Testis (tissue), 2 donors: ENCODE data around the gene MFSD6.

Source experiments
- CTCF ChIP-seq, 3 experiments: fragments of 450-650 bp in 2 of 3; fragments of 200-600 bp in 1 of 3; sonication (generic) in 1 of 3; IDR thresholded peaks; one replicate each; pipeline ENCODE4 v1.5.1; 2016 to 2019; ENCODE audit warnings: antibody characterized with exemption in 3 of 3, mild to moderate bottlenecking in 2 of 3, moderate library complexity in 1 of 3
- POLR2A ChIP-seq: fragments of 450-650 bp; IDR thresholded peaks from one replicate; pipeline ENCODE4 v1.6.1; 2017; ENCODE audit warnings: antibody characterized with exemption, mild to moderate bottlenecking, moderate library complexity

GRCh38 chr2:190415251-190415650 lies 7.1 kb downstream of the MFSD6 start:
- TF ChIP-seq CTCF (IDR thresholded peaks at IDR 0.05) (no peak), POLR2A (no peak)
